GM12878 (cell line): ENCODE data around the gene ANKRD11. TPM values are rescaled to one million over a fixed set of nuclear protein-coding genes. Genes with fewer than 3 reads are reported as not detected.

Experiments
- ATAC-seq: fragments of 200-7000 bp; cut with Tn5 transposase; 3 replicates; pipeline ENCODE4 v1.9.1; 2020; ENCODE audit warnings: mild to moderate bottlenecking, moderate library complexity
- BruUV-seq: library from RNA; stranded (reverse); fragments of 400-500 nt; replicated peaks from 2 replicates; lab custom pipeline; 2021; lab: Mats Ljungman, UMichigan
- CTCF ChIA-PET: fragments of 300-600 bp; sonication (Branson Sonifier 250); formaldehyde crosslinking; extraction: SDS; loops from one replicate; lab custom pipeline; 2021; ENCODE audit warnings: inconsistent platforms; lab: Yijun Ruan, JAX
- POLR2A ChIA-PET: fragments of 350-600 bp; formaldehyde crosslinking; extraction: SDS; loops from one replicate; lab custom pipeline; 2021; ENCODE audit warnings: inconsistent platforms; lab: Charles Lee
- RAD21 ChIA-PET: fragments of 300-600 bp; sonication (Branson Sonifier 250); formaldehyde crosslinking; loops from one replicate; lab custom pipeline; 2023; ENCODE audit warnings: antibody characterized with exemption; ENCODE audit not compliant: unreplicated experiment; lab: Charles Lee
- SMC1A ChIA-PET: fragments of 300-600 bp; sonication (Branson Sonifier 250); formaldehyde crosslinking; loops from one replicate; lab custom pipeline; 2023; ENCODE audit not compliant: unreplicated experiment, uncharacterized antibody; lab: Charles Lee
- DNase-seq: peaks from one replicate; pipeline ENCODE4 v3.0.0-alpha.2; 2011; ENCODE audit warnings: low read depth, low spot score
- FAIRE-seq: peaks from 3 replicates; lab custom pipeline; 2011; peaks lifted over from hg19 to GRCh38; lab: Jason Lieb, UNC
- H2AFZ ChIP-seq: 2 replicates; pipeline ENCODE4 v1.6.0; 2011; ENCODE audit warnings: low read depth, low read length, control low read depth; ENCODE audit not compliant: control insufficient read depth
- H3K27ac ChIP-seq: 2 replicates; pipeline ENCODE4 v1.5.1; 2011; ENCODE audit warnings: control low read depth; ENCODE audit not compliant: control insufficient read depth, insufficient read depth
- H3K27me3 ChIP-seq, 2 experiments: replicated peaks in 1 of 2; 2 replicates each; pipeline versions ENCODE4 v1.6.0 to v1.6.1; 2011; ENCODE audit warnings: low read length in 1 of 2; ENCODE audit not compliant: control insufficient read depth in 2 of 2, insufficient read depth in 2 of 2
- H3K36me3 ChIP-seq, 2 experiments: 2 replicates each; pipeline ENCODE4 v1.5.1; 2011; ENCODE audit warnings: low read length in 1 of 2; ENCODE audit not compliant: control insufficient read depth in 2 of 2, insufficient read depth in 2 of 2
- H3K4me1 ChIP-seq: 2 replicates; pipeline ENCODE4 v1.6.1; 2011; ENCODE audit warnings: mild to moderate bottlenecking, low read length, moderate library complexity, mixed read lengths; ENCODE audit not compliant: control insufficient read depth, insufficient read depth
- H3K4me2 ChIP-seq: 2 replicates; pipeline ENCODE4 v1.6.0; 2011; ENCODE audit warnings: control low read depth; ENCODE audit not compliant: control insufficient read depth, insufficient read depth
- H3K4me3 ChIP-seq: fragments of 200-600 bp; sonication (generic); 2 replicates; pipeline ENCODE4 v1.5.1; 2016
- H3K79me2 ChIP-seq: 2 replicates; pipeline ENCODE4 v1.6.0; 2011; ENCODE audit warnings: low read length; ENCODE audit not compliant: control insufficient read depth, insufficient read depth
- H3K9ac ChIP-seq: 2 replicates; pipeline ENCODE4 v1.8.0; 2011; ENCODE audit warnings: low read length, control low read depth, mixed read lengths; ENCODE audit not compliant: control insufficient read depth, insufficient read depth
- H3K9me3 ChIP-seq: replicated peaks from 3 replicates; pipeline ENCODE4 v1.5.1; 2011; ENCODE audit warnings: mild to moderate bottlenecking, low read length; ENCODE audit not compliant: control insufficient read depth, insufficient read depth
- H4K20me1 ChIP-seq: 2 replicates; pipeline ENCODE4 v1.6.0; 2011; ENCODE audit not compliant: control insufficient read depth, insufficient read depth
- BHLHE40 ChIP-seq, 2 experiments: fragments of 450-650 bp in 1 of 2; IDR thresholded peaks; 2 replicates each; pipeline ENCODE4 v1.6.1; 2011 to 2017; ENCODE audit warnings: low read depth in 2 of 2, borderline replicate concordance in 1 of 2, improper control_type of control experiment in 1 of 2, low read length in 1 of 2, mild to moderate bottlenecking in 1 of 2
- CREB1 ChIP-seq: IDR thresholded peaks from 2 replicates; pipeline ENCODE4 v1.6.1; 2012; ENCODE audit warnings: low read depth, mild to moderate bottlenecking, inconsistent platforms
- CREM ChIP-seq: IDR thresholded peaks from 2 replicates; pipeline ENCODE4 v1.6.1; 2014; ENCODE audit warnings: antibody characterized with exemption, low read depth
- E2F4 ChIP-seq: IDR thresholded peaks from 2 replicates; pipeline ENCODE4 v1.6.1; 2012; ENCODE audit warnings: low read depth, low read length, improper control_type of control experiment
- EED ChIP-seq: sonication (generic); IDR thresholded peaks from 2 replicates; pipeline ENCODE4 v1.6.1; 2016; ENCODE audit warnings: antibody characterized with exemption, low read depth
- MAX ChIP-seq: IDR thresholded peaks from 2 replicates; pipeline ENCODE4 v1.6.1; 2012; ENCODE audit warnings: low read depth, low read length, improper control_type of control experiment
- MEF2A ChIP-seq: IDR thresholded peaks from 2 replicates; pipeline ENCODE4 v1.6.1; 2011; ENCODE audit warnings: low read depth, mild to moderate bottlenecking, low read length, moderate library complexity; ENCODE audit not compliant: insufficient read depth
- NBN ChIP-seq: fragments of 450-650 bp; IDR thresholded peaks from 2 replicates; pipeline ENCODE4 v1.6.1; 2016
- PAX5 ChIP-seq: IDR thresholded peaks from 2 replicates; pipeline ENCODE4 v1.6.1; 2011; ENCODE audit warnings: low read depth, low read length, borderline replicate concordance
- POU2F2 ChIP-seq: IDR thresholded peaks from 3 replicates; pipeline ENCODE4 v1.6.1; 2011; ENCODE audit warnings: low read depth, mild to moderate bottlenecking, low read length, borderline replicate concordance
- SIN3A ChIP-seq: IDR thresholded peaks from 2 replicates; pipeline ENCODE4 v1.6.1; 2012; ENCODE audit warnings: low read depth, low read length, improper control_type of control experiment
- STAT1 ChIP-seq: fragments of 450-650 bp; conservative IDR thresholded peaks from 2 replicates; pipeline ENCODE4 v1.6.1; 2014; ENCODE audit warnings: antibody characterized with exemption, mild to moderate bottlenecking
- TARDBP ChIP-seq: IDR thresholded peaks from 2 replicates; pipeline ENCODE4 v1.6.1; 2016; ENCODE audit warnings: borderline replicate concordance
- TCF3 ChIP-seq: IDR thresholded peaks from 2 replicates; pipeline ENCODE4 v1.6.1; 2012; ENCODE audit warnings: low read depth, mild to moderate bottlenecking, low read length, borderline replicate concordance; ENCODE audit not compliant: insufficient read depth
- YBX1 ChIP-seq: fragments of 450-650 bp; IDR thresholded peaks from 2 replicates; pipeline ENCODE4 v1.6.1; 2016; ENCODE audit warnings: antibody characterized with exemption
- WGBS: methylation state at CpG from one replicate; pipeline ENCODE4 v1.1.6; 2016; ENCODE audit warnings: low lambda C conversion rate; ENCODE audit not compliant: insufficient replicate concordance, insufficient coverage; ENCODE audit errors: missing lambda C conversion rate; 5-methylcytosine and 5-hydroxymethylcytosine counted together
- in situ Hi-C: fragments of 300-500 bp; cut with MboI; formaldehyde crosslinking; loops from 9 replicates; pipeline ENCODE4 v1.14.3; 2018; ENCODE audit warnings: mixed read lengths
- intact Hi-C: fragments of 100-400 bp; cut with micrococcal nuclease; formaldehyde crosslinking; loops from one replicate; pipeline ENCODE4 v1.14.2; 2022; ENCODE audit not compliant: unreplicated experiment
- polyA plus RNA-seq, 11 experiments: library from polyadenylated mRNA; depleted of rRNA in 4 of 11; unstranded in 6 of 11; stranded (reverse) in 5 of 11; fragments of >200 nt; fragmentation: Nextera tagmentation in 4 of 11; fragmentation: Illumina TruSeq in 1 of 11; extraction: Ambion mirVana in 4 of 11; extraction: Trizol in 1 of 11; gene quantifications; 1 replicate in 1 of 11; 2 replicates in 10 of 11; pipeline versions ENCODE4 v1.2.1 to v1.2.3, GENCODE V29; 2011 to 2016; ENCODE audit warnings: inconsistent platforms in 2 of 11, missing spikeins in 2 of 11, low read depth in 1 of 11
- total RNA-seq, 4 experiments: library from RNA; depleted of rRNA in 3 of 4; stranded (reverse); fragments of >200 nt in 3 of 4; fragmentation: Illumina TruSeq in 1 of 4; extraction: Trizol in 1 of 4; gene quantifications; 2 replicates each; pipeline versions ENCODE4 v1.2.1 to v1.2.3, GENCODE V29; 2013 to 2021
- TF ChIP-seq, protein P1 (sequence below): fragments of 450-650 bp; IDR thresholded peaks from 2 replicates; pipeline ENCODE4 v1.6.1; 2017; ENCODE audit warnings: mild to moderate bottlenecking
- TF ChIP-seq, protein P2 (sequence below): fragments of 450-650 bp; formaldehyde crosslinking; IDR thresholded peaks from 2 replicates; pipeline ENCODE4 v1.5.0; 2022; ENCODE audit warnings: mild to moderate bottlenecking, missing genetic modification characterization

Gene ANKRD11
- total and polyA plus RNA-seq, 10 of the 15 experiments (the other 5 are each of a cell fraction or from before 2014, with no cell fraction given): 5.1 to 103 (median 27.4) TPM

DNA sequence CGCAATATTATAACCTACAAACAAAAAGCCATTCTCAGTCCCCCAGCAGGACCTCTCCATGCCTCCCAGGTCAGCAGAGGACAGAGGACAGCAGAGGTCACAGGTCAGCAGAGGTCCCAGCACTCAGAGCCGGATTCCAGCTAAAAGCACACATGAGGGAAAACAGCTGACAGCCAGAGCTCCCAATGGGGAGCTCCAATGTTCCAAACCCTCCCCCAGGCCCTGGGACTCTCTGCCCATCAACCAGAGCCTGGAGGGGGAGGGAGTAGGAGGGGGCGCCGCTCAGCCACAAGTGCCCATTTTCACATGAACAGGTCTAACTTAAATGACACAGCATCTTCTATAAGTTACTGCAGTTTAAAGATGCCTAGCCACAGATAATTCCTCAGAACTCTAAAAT lies 77.5 kb downstream of the ANKRD11 start (continued):
- TF ChIP-seq STAT1 (no peak), POU2F2 (no peak), NBN (no peak), MAX (no peak)
- TF ChIP-seq, protein P1, sequence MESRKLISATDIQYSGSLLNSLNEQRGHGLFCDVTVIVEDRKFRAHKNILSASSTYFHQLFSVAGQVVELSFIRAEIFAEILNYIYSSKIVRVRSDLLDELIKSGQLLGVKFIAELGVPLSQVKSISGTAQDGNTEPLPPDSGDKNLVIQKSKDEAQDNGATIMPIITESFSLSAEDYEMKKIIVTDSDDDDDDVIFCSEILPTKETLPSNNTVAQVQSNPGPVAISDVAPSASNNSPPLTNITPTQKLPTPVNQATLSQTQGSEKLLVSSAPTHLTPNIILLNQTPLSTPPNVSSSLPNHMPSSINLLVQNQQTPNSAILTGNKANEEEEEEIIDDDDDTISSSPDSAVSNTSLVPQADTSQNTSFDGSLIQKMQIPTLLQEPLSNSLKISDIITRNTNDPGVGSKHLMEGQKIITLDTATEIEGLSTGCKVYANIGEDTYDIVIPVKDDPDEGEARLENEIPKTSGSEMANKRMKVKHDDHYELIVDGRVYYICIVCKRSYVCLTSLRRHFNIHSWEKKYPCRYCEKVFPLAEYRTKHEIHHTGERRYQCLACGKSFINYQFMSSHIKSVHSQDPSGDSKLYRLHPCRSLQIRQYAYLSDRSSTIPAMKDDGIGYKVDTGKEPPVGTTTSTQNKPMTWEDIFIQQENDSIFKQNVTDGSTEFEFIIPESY: no peak

- DNase-seq: no peak
- SMC1A ChIA-PET: interaction anchor here (1.3 kb wide), 1 partner anchor 11 kb away, joined by 3 read pairs; no protein-coding TSS in a partner anchor
- H3K4me2 ChIP-seq: no peak overlapping the region
- no peak for FAIRE-seq
- H3K79me2 ChIP-seq: peaks cover 91% of the 10 kb centered on the region
- intact Hi-C loops (no loop called here), in situ Hi-C loops (no loop called here)
- 87% methylated on average over 10 of the region's 10 CpGs for WGBS
- POLR2A ChIA-PET: no interaction called here
- CTCF ChIA-PET: no interaction called here
- H3K4me3 ChIP-seq: no peak overlapping the region
- ATAC-seq: no peak
- RAD21 ChIA-PET: no interaction called here
- peaks cover 7% of the 10 kb centered on the region for H4K20me1 ChIP-seq
- H2AFZ ChIP-seq: no peak overlapping the region
- no peaks in the 10 kb centered on the region for H3K27me3 ChIP-seq
- H3K27ac ChIP-seq: no peak overlapping the region
- no TSS peak for BruUV-seq
- H3K36me3 ChIP-seq: peaks cover 4 to 16% of the 10 kb centered on the region in 2 experiments; a peak in 3 of 4 replicates
- no peaks in the 10 kb centered on the region for H3K9me3 ChIP-seq
- H3K4me1 ChIP-seq: peaks cover 17% of the 10 kb centered on the region
- H3K9ac ChIP-seq: no peak overlapping the region
- no peak for TF ChIP-seq CREB1
- no peak for TF ChIP-seq TARDBP
- TF ChIP-seq, protein P2, sequence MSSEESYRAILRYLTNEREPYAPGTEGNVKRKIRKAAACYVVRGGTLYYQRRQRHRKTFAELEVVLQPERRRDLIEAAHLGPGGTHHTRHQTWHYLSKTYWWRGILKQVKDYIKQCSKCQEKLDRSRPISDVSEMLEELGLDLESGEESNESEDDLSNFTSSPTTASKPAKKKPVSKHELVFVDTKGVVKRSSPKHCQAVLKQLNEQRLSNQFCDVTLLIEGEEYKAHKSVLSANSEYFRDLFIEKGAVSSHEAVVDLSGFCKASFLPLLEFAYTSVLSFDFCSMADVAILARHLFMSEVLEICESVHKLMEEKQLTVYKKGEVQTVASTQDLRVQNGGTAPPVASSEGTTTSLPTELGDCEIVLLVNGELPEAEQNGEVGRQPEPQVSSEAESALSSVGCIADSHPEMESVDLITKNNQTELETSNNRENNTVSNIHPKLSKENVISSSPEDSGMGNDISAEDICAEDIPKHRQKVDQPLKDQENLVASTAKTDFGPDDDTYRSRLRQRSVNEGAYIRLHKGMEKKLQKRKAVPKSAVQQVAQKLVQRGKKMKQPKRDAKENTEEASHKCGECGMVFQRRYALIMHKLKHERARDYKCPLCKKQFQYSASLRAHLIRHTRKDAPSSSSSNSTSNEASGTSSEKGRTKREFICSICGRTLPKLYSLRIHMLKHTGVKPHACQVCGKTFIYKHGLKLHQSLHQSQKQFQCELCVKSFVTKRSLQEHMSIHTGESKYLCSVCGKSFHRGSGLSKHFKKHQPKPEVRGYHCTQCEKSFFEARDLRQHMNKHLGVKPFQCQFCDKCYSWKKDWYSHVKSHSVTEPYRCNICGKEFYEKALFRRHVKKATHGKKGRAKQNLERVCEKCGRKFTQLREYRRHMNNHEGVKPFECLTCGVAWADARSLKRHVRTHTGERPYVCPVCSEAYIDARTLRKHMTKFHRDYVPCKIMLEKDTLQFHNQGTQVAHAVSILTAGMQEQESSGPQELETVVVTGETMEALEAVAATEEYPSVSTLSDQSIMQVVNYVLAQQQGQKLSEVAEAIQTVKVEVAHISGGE (CRISPR knock-in tag): no peak
- no peak for TF ChIP-seq TCF3
- TF ChIP-seq BHLHE40 (IDR thresholded peaks at IDR 0.05; ENCODE audit: borderline replicate concordance in 1 of 2, low read depth in 2 of 2, low read length in 1 of 2): no peak
- no peak for TF ChIP-seq E2F4
- no peak for TF ChIP-seq MEF2A
- no peak for TF ChIP-seq EED
- TF ChIP-seq PAX5: no peak
- no peak for TF ChIP-seq CREM
- no peak for TF ChIP-seq SIN3A
- TF ChIP-seq YBX1: no peak
These were observed 79.0 kb downstream of the ANKRD11 start for GRCh38 chr16:89411335-89411850.
